ENCODE results near the gene TTC1.

DNA sequence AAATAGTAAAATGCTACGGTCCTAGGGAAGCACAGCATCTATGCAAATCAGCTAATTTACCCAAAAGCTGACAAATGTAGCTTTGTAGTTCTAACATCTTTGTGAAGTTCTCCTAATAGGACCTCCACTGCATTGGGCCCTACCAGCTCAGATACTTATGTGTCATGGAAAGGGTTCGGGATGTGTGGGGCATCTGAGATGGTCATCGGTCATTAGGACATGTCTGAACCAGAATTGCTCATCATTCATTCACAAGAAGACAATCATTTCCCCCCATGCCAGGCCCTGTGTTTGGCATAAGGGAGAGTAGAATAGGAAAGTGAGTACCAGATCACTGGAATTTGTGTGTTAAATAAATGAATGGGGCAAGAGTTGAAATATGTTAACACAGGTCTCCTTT is 74.6 kb downstream of the TTC1 start:
- TF ChIP-seq, protein P1, sequence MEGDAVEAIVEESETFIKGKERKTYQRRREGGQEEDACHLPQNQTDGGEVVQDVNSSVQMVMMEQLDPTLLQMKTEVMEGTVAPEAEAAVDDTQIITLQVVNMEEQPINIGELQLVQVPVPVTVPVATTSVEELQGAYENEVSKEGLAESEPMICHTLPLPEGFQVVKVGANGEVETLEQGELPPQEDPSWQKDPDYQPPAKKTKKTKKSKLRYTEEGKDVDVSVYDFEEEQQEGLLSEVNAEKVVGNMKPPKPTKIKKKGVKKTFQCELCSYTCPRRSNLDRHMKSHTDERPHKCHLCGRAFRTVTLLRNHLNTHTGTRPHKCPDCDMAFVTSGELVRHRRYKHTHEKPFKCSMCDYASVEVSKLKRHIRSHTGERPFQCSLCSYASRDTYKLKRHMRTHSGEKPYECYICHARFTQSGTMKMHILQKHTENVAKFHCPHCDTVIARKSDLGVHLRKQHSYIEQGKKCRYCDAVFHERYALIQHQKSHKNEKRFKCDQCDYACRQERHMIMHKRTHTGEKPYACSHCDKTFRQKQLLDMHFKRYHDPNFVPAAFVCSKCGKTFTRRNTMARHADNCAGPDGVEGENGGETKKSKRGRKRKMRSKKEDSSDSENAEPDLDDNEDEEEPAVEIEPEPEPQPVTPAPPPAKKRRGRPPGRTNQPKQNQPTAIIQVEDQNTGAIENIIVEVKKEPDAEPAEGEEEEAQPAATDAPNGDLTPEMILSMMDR (IDR thresholded peaks at IDR 0.05), result no peak
- TF ChIP-seq POLR2A (IDR thresholded peaks at IDR 0.05), result no peak
- no peak for TF ChIP-seq EP300 (IDR thresholded peaks at IDR 0.05)
